ENCODE results near the gene NPY2R.

The NPY2R gene

GRCh38 chr4:155220025-155220424 lies 11.6 kb downstream of the NPY2R start:
- no peak overlapping the region for H3K4me3 ChIP-seq (ENCODE audit: control insufficient read depth, low read depth, low read length)
- DNase-seq (ENCODE audit: low read depth), result no peak
- no peak for TF ChIP-seq CTCF (IDR thresholded peaks at IDR 0.05; ENCODE audit: control insufficient read depth, insufficient read depth, low read depth, low read length, missing control alignments)

- no peak overlapping the region for H3K4me3 ChIP-seq (ENCODE audit: control insufficient read depth, low read depth, low read length)
- no peak for DNase-seq (ENCODE audit: low read depth)
- TF ChIP-seq CTCF (IDR thresholded peaks at IDR 0.05; ENCODE audit: control insufficient read depth, insufficient read depth, low read depth, low read length, missing control alignments), result no peak
Observed at GRCh38 chr4:155227131-155227530, 18.7 kb downstream of the NPY2R start.

- no peak for DNase-seq (ENCODE audit: low read depth)
- H3K4me3 ChIP-seq (ENCODE audit: control insufficient read depth, low read depth, low read length), result no peak overlapping the region
- TF ChIP-seq CTCF (IDR thresholded peaks at IDR 0.05; ENCODE audit: control insufficient read depth, insufficient read depth, low read depth, low read length, missing control alignments), result no peak
Observed at GRCh38 chr4:155228713-155229112, 20.3 kb downstream of the NPY2R start.

GRCh38 chr4:155232432-155232831 lies 24.0 kb downstream of the NPY2R start:
- no peak overlapping the region for H3K4me3 ChIP-seq (ENCODE audit: control insufficient read depth, low read depth, low read length)
- no peak for TF ChIP-seq CTCF (IDR thresholded peaks at IDR 0.05; ENCODE audit: control insufficient read depth, insufficient read depth, low read depth, low read length, missing control alignments)
- no peak for DNase-seq (ENCODE audit: low read depth)

GRCh38 chr4:155234206-155234605 lies 25.8 kb downstream of the NPY2R start:
- TF ChIP-seq CTCF (IDR thresholded peaks at IDR 0.05; ENCODE audit: control insufficient read depth, insufficient read depth, low read depth, low read length, missing control alignments), result no peak
- no peak for DNase-seq (ENCODE audit: low read depth)

GRCh38 chr4:155237567-155237966 lies 29.1 kb downstream of the NPY2R start:
- no peak for DNase-seq (ENCODE audit: low read depth)
- no peak overlapping the region for H3K4me3 ChIP-seq (ENCODE audit: control insufficient read depth, low read depth, low read length)
- TF ChIP-seq CTCF (IDR thresholded peaks at IDR 0.05; ENCODE audit: control insufficient read depth, insufficient read depth, low read depth, low read length, missing control alignments), result no peak

More at GRCh38 chr4:155234206-155234605, 25.8 kb downstream of the NPY2R start:
- no peak overlapping the region for H3K4me3 ChIP-seq (ENCODE audit: control insufficient read depth, low read depth, low read length)

- no peak for TF ChIP-seq CTCF (IDR thresholded peaks at IDR 0.05; ENCODE audit: control insufficient read depth, insufficient read depth, low read depth, low read length, missing control alignments)
- H3K4me3 ChIP-seq (ENCODE audit: control insufficient read depth, low read depth, low read length), result no peak overlapping the region
- DNase-seq (ENCODE audit: low read depth), result no peak
Observed at GRCh38 chr4:155241225-155241624, 32.8 kb downstream of the NPY2R start.
